ENCODE results near the gene ZNF816. TPM values are rescaled to one million over a fixed set of nuclear protein-coding genes. Genes with fewer than 3 reads are reported as not detected.

ZNF816 gene
- total RNA-seq, 1 experiment from 2014 or later, result 15.3 TPM

DNA sequence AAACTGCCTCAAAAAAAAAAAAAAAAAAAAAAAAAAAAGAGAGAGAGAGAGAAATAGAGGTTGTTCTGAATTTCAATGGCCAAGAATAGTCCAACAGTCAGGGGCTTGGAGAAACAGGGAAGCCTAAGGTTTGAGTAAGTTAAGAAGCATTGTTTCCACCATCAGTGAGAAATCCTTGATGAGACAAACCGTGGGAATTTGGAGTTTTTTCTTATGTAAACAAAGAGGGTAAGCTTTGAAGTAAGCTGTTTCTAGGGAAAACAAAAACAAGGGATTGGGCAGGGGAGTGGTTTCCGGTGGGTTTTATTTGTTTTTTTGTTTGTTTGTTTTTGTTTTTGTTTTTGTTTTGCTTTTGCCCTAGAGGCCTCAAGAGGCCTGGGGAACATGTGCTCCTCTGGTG is 39.8 kb upstream of the ZNF816 start:
- Mint-ChIP-seq H3K4me1 (peaks cover 14% of the 10 kb centered on the region), H3K9me3 (no peaks in the 10 kb centered on the region), H3K36me3 (no peaks in the 10 kb centered on the region), H3K27ac (peak overlapping the region; percentile 79; the same call in 1 of the 2 replicates), H3K4me3 (no peak overlapping the region), H3K27me3 (ENCODE audit: low read depth) (peaks cover 60% of the 10 kb centered on the region)
- CTCF ChIA-PET, result interaction anchor here (2.9 kb wide), 1 partner anchor 8 kb away, joined by 10 read pairs; no protein-coding TSS in a partner anchor
- DNase-seq (ENCODE audit: low spot score) (no peak), ATAC-seq (no peak)
- TF ChIP-seq, protein P1, sequence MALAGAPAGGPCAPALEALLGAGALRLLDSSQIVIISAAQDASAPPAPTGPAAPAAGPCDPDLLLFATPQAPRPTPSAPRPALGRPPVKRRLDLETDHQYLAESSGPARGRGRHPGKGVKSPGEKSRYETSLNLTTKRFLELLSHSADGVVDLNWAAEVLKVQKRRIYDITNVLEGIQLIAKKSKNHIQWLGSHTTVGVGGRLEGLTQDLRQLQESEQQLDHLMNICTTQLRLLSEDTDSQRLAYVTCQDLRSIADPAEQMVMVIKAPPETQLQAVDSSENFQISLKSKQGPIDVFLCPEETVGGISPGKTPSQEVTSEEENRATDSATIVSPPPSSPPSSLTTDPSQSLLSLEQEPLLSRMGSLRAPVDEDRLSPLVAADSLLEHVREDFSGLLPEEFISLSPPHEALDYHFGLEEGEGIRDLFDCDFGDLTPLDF (CRISPR knock-in tag; IDR thresholded peaks at IDR 0.05), result no peak
- TF ChIP-seq ZNF423 (CRISPR knock-in tag; IDR thresholded peaks at IDR 0.05), result no peak
- TF ChIP-seq MYBL2 (CRISPR knock-in tag; IDR thresholded peaks at IDR 0.05), result no peak
- TF ChIP-seq, protein P2, sequence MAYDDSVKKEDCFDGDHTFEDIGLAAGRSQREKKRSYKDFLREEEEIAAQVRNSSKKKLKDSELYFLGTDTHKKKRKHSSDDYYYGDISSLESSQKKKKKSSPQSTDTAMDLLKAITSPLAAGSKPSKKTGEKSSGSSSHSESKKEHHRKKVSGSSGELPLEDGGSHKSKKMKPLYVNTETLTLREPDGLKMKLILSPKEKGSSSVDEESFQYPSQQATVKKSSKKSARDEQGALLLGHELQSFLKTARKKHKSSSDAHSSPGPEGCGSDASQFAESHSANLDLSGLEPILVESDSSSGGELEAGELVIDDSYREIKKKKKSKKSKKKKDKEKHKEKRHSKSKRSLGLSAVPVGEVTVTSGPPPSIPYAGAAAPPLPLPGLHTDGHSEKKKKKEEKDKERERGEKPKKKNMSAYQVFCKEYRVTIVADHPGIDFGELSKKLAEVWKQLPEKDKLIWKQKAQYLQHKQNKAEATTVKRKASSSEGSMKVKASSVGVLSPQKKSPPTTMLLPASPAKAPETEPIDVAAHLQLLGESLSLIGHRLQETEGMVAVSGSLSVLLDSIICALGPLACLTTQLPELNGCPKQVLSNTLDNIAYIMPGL (CRISPR knock-in tag; IDR thresholded peaks at IDR 0.05), result no peak
- TF ChIP-seq SP1 (CRISPR knock-in tag; conservative IDR thresholded peaks at IDR 0.05), result no peak
- no peak for TF ChIP-seq SMAD3 (CRISPR knock-in tag; IDR thresholded peaks at IDR 0.05; ENCODE audit: borderline replicate concordance)
- TF ChIP-seq ZNF416 (CRISPR knock-in tag; IDR thresholded peaks at IDR 0.05), result no peak
- no peak for TF ChIP-seq PRRX2 (CRISPR knock-in tag; IDR thresholded peaks at IDR 0.05)
- TF ChIP-seq, protein P3, sequence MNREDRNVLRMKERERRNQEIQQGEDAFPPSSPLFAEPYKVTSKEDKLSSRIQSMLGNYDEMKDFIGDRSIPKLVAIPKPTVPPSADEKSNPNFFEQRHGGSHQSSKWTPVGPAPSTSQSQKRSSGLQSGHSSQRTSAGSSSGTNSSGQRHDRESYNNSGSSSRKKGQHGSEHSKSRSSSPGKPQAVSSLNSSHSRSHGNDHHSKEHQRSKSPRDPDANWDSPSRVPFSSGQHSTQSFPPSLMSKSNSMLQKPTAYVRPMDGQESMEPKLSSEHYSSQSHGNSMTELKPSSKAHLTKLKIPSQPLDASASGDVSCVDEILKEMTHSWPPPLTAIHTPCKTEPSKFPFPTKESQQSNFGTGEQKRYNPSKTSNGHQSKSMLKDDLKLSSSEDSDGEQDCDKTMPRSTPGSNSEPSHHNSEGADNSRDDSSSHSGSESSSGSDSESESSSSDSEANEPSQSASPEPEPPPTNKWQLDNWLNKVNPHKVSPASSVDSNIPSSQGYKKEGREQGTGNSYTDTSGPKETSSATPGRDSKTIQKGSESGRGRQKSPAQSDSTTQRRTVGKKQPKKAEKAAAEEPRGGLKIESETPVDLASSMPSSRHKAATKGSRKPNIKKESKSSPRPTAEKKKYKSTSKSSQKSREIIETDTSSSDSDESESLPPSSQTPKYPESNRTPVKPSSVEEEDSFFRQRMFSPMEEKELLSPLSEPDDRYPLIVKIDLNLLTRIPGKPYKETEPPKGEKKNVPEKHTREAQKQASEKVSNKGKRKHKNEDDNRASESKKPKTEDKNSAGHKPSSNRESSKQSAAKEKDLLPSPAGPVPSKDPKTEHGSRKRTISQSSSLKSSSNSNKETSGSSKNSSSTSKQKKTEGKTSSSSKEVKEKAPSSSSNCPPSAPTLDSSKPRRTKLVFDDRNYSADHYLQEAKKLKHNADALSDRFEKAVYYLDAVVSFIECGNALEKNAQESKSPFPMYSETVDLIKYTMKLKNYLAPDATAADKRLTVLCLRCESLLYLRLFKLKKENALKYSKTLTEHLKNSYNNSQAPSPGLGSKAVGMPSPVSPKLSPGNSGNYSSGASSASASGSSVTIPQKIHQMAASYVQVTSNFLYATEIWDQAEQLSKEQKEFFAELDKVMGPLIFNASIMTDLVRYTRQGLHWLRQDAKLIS (CRISPR knock-in tag; IDR thresholded peaks at IDR 0.05; ENCODE audit: borderline replicate concordance), result no peak
- no peak for TF ChIP-seq ELF4 (CRISPR knock-in tag; IDR thresholded peaks at IDR 0.05; ENCODE audit: low read depth)
- no peak for TF ChIP-seq ZNF121 (CRISPR knock-in tag; IDR thresholded peaks at IDR 0.05)
- TF ChIP-seq FOXK1 (CRISPR knock-in tag; IDR thresholded peaks at IDR 0.05), result no peak
- TF ChIP-seq, protein P4, sequence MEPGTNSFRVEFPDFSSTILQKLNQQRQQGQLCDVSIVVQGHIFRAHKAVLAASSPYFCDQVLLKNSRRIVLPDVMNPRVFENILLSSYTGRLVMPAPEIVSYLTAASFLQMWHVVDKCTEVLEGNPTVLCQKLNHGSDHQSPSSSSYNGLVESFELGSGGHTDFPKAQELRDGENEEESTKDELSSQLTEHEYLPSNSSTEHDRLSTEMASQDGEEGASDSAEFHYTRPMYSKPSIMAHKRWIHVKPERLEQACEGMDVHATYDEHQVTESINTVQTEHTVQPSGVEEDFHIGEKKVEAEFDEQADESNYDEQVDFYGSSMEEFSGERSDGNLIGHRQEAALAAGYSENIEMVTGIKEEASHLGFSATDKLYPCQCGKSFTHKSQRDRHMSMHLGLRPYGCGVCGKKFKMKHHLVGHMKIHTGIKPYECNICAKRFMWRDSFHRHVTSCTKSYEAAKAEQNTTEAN (CRISPR knock-in tag; IDR thresholded peaks at IDR 0.05), result no peak
- no peak for TF ChIP-seq GTF2I (CRISPR knock-in tag; conservative IDR thresholded peaks at IDR 0.05)
- TF ChIP-seq, protein P5, sequence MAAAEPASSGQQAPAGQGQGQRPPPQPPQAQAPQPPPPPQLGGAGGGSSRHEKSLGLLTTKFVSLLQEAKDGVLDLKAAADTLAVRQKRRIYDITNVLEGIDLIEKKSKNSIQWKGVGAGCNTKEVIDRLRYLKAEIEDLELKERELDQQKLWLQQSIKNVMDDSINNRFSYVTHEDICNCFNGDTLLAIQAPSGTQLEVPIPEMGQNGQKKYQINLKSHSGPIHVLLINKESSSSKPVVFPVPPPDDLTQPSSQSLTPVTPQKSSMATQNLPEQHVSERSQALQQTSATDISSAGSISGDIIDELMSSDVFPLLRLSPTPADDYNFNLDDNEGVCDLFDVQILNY (CRISPR knock-in tag; IDR thresholded peaks at IDR 0.05), result no peak
- TF ChIP-seq IRF2 (CRISPR knock-in tag; IDR thresholded peaks at IDR 0.05; ENCODE audit: borderline replicate concordance, low read depth), result no peak
- no peak for TF ChIP-seq CREM (CRISPR knock-in tag; IDR thresholded peaks at IDR 0.05)
- no peak for TF ChIP-seq NR1H2 (CRISPR knock-in tag; IDR thresholded peaks at IDR 0.05)
- POLR2A ChIA-PET, result no interaction called here

Measured in WTC11 (cell line).